Measurements from ENCODE around the gene PARP8. TPM values are rescaled to one million over a fixed set of nuclear protein-coding genes. Genes with fewer than 3 reads are reported as not detected.
"Not testable (repeated sequence)": the region's sequence is repeated elsewhere in the genome, so short reads cannot be mapped to it uniquely, and the experiment has no call there.

The PARP8 gene
- total RNA-seq, 2 experiments from 2014 or later: 181 to 200 TPM

GRCh38 chr5:50694027-50694590 is 27.7 kb downstream of the PARP8 start:
- H3K4me1 ChIP-seq (ENCODE audit: insufficient read depth, low read length): peaks cover 25% of the 10 kb centered on the region
- H3K27me3 ChIP-seq (ENCODE audit: control insufficient read depth in 1 of 2, insufficient read depth in 2 of 2, low read length in 2 of 2): no peaks in the 10 kb centered on the region
- no peak overlapping the region for H3K27ac ChIP-seq (ENCODE audit: low read depth in 1 of 2, low read length in 2 of 2)
- intact Hi-C loops (cut with DNase I, micrococcal nuclease): loop anchor here in 1 of 2 experiments (2.0 kb wide), 1 partner anchor 25 kb away; no protein-coding TSS in a partner anchor
- CTCF ChIA-PET: no interaction called here
- TF ChIP-seq CTCF (IDR thresholded peaks at IDR 0.05): no peak
- Mint-ChIP-seq H3K4me1 (ENCODE audit: low read depth) (peaks cover 43% of the 10 kb centered on the region), H3K9me3 (no peaks in the 10 kb centered on the region), H3K27ac (peak overlapping the region; percentile 43), H3K36me3 (ENCODE audit: low read depth) (peaks cover 12% of the 10 kb centered on the region), H3K27me3 (no peaks in the 10 kb centered on the region), H3K4me3 (no peak overlapping the region)
- no peak for ATAC-seq (ENCODE audit: poor library complexity)
- H3K4me3 ChIP-seq (ENCODE audit: low read length): no peak overlapping the region
- no peaks in the 10 kb centered on the region for H3K9me3 ChIP-seq (ENCODE audit: control insufficient read depth in 1 of 2, insufficient read depth in 1 of 2, low read length in 2 of 2)
- peak in 2 of 14 experiments; percentile 49 for DNase-seq
- H3K36me3 ChIP-seq (ENCODE audit: insufficient read depth, low read length): peaks cover 24% of the 10 kb centered on the region
- POLR2A ChIA-PET: no interaction called here

DNA sequence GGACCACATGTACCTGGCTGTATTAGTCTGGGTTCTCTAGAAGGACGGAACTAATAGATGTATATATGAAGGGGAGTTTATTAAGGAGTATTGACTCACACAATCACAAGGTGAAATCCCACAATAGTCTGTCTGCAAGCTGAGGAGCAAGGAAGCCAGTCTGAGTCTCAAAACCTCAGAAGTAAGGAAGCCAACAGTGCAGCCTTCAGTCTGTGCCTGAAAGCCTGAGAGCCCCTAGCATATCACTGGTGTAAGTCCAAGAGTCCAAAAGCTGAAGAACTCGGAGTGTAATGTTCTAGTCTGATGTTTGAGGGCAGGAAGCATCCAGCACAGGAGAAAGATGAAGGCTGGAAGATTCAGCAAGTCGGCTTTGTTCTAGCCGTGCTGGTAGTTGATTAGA is 28.2 kb downstream of the PARP8 start:
- CTCF ChIA-PET; H3K27me3 ChIP-seq (ENCODE audit: control insufficient read depth in 1 of 2, insufficient read depth in 2 of 2, low read length in 2 of 2); H3K27ac ChIP-seq (ENCODE audit: low read depth in 1 of 2, low read length in 2 of 2); DNase-seq; H3K4me3 ChIP-seq (ENCODE audit: low read length); H3K9me3 ChIP-seq (ENCODE audit: control insufficient read depth in 1 of 2, insufficient read depth in 1 of 2, low read length in 2 of 2); ATAC-seq (ENCODE audit: poor library complexity); H3K4me3 Mint-ChIP-seq; H3K27me3 Mint-ChIP-seq; H3K9me3 Mint-ChIP-seq: not testable (repeated sequence)
- POLR2A ChIA-PET: interaction anchor here (1.5 kb wide), 1 partner anchor 27 kb away, joined by 3 read pairs; no protein-coding TSS in a partner anchor
- H3K36me3 ChIP-seq (ENCODE audit: insufficient read depth, low read length): peaks cover 21% of the 10 kb centered on the region
- peaks cover 24% of the 10 kb centered on the region for H3K4me1 ChIP-seq (ENCODE audit: insufficient read depth, low read length)
- H3K36me3 Mint-ChIP-seq (ENCODE audit: low read depth): peaks cover 17% of the 10 kb centered on the region
- intact Hi-C loops (cut with DNase I, micrococcal nuclease): loop anchor here in 1 of 2 experiments (2.0 kb wide), 1 partner anchor 26 kb away; no protein-coding TSS in a partner anchor
- peak overlapping the region; percentile 43 for H3K27ac Mint-ChIP-seq
- peaks cover 48% of the 10 kb centered on the region for H3K4me1 Mint-ChIP-seq (ENCODE audit: low read depth)

- no peaks in the 10 kb centered on the region for H3K9me3 ChIP-seq (ENCODE audit: control insufficient read depth in 1 of 2, insufficient read depth in 1 of 2, low read length in 2 of 2)
- ChIA-PET POLR2A (no interaction called here), CTCF (no interaction called here)
- H3K27me3 ChIP-seq (ENCODE audit: control insufficient read depth in 1 of 2, insufficient read depth in 2 of 2, low read length in 2 of 2): no peaks in the 10 kb centered on the region
- Mint-ChIP-seq H3K36me3 (ENCODE audit: low read depth) (peaks cover 25% of the 10 kb centered on the region), H3K4me1 (ENCODE audit: low read depth) (peaks cover 80% of the 10 kb centered on the region), H3K4me3 (no peak overlapping the region), H3K27me3 (no peaks in the 10 kb centered on the region), H3K9me3 (no peaks in the 10 kb centered on the region), H3K27ac (peak overlapping the region; percentile 31)
- peaks cover 12% of the 10 kb centered on the region for H3K4me1 ChIP-seq (ENCODE audit: insufficient read depth, low read length)
- no peak for DNase-seq
- TF ChIP-seq CTCF (IDR thresholded peaks at IDR 0.05): no peak
- intact Hi-C loops (cut with DNase I, micrococcal nuclease): no loop called here
- H3K27ac ChIP-seq (ENCODE audit: low read depth in 1 of 2, low read length in 2 of 2): no peak overlapping the region
- no peak overlapping the region for H3K4me3 ChIP-seq (ENCODE audit: low read length)
- H3K36me3 ChIP-seq (ENCODE audit: insufficient read depth, low read length): peaks cover 10% of the 10 kb centered on the region
- ATAC-seq (ENCODE audit: poor library complexity): no peak
These were observed 31.3 kb downstream of the PARP8 start for GRCh38 chr5:50697739-50698138.

DNA sequence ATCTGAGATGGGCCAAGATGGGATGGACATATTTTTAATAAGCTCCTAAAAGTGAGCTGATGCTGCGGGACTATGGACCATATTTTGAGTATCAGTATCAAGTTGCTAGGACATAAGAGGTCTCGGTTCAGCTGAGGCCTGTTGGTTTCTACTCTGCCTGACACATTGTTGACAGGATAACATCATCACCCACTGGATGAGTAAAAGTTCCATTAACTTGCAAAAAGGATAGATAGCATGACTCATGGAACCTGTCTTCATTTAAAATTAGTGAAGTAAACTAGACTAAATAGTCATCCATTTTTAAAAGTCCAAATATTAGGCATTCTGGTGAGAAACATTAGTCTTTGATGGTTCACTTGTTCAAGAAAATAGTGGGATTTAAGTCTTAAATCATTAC is 33.3 kb downstream of the PARP8 start:
- H3K27ac Mint-ChIP-seq: peak overlapping the region; percentile 31
- DNase-seq (peak in 2 of 14 experiments; percentile 26 to 27), ATAC-seq (ENCODE audit: poor library complexity) (peak; percentile 48)
- CTCF ChIA-PET: no interaction called here
- no peaks in the 10 kb centered on the region for H3K27me3 Mint-ChIP-seq
- Histone ChIP-seq H3K4me3 (ENCODE audit: low read length) (no peak overlapping the region), H3K27me3 (ENCODE audit: control insufficient read depth in 1 of 2, insufficient read depth in 2 of 2, low read length in 2 of 2) (no peaks in the 10 kb centered on the region), H3K27ac (ENCODE audit: low read depth in 1 of 2, low read length in 2 of 2) (no peak overlapping the region), H3K4me1 (ENCODE audit: insufficient read depth, low read length) (peaks cover 17% of the 10 kb centered on the region), H3K9me3 (ENCODE audit: control insufficient read depth in 1 of 2, insufficient read depth in 1 of 2, low read length in 2 of 2) (no peaks in the 10 kb centered on the region), H3K36me3 (ENCODE audit: insufficient read depth, low read length) (peaks cover 10% of the 10 kb centered on the region)
- no peak overlapping the region for H3K4me3 Mint-ChIP-seq
- POLR2A ChIA-PET: no interaction called here
- no peaks in the 10 kb centered on the region for H3K9me3 Mint-ChIP-seq
- peaks cover 90% of the 10 kb centered on the region for H3K4me1 Mint-ChIP-seq (ENCODE audit: low read depth)
- H3K36me3 Mint-ChIP-seq (ENCODE audit: low read depth): peaks cover 35% of the 10 kb centered on the region
- TF ChIP-seq CTCF (IDR thresholded peaks at IDR 0.05): no peak
- intact Hi-C loops (cut with DNase I, micrococcal nuclease): no loop called here

Measured in CD4-positive, alpha-beta T cell (primary cell).